Body of pancreas (tissue), 4 donors: ENCODE measurements around the gene PPP1R17.

Experiments used
- CTCF ChIP-seq, 7 experiments: fragments of 450-650 bp in 4 of 7; fragments of 200-600 bp in 3 of 7; sonication (generic) in 3 of 7; IDR thresholded peaks; one replicate each; pipeline ENCODE4 v1.5.1; 2016 to 2019; ENCODE audit warnings: antibody characterized with exemption in 7 of 7
- POLR2A ChIP-seq, 3 donors: fragments of 450-650 bp; IDR thresholded peaks; one replicate each; pipeline ENCODE4 v1.6.1; 2016; ENCODE audit warnings: antibody characterized with exemption in 3 of 3, mild to moderate bottlenecking in 2 of 3

GRCh38 chr7:31679574-31680305 lies 7.3 kb upstream of the PPP1R17 start:
- no peak for TF ChIP-seq CTCF (IDR thresholded peaks at IDR 0.05)
- TF ChIP-seq POLR2A (IDR thresholded peaks at IDR 0.05) = no peak
